ENCODE measurements around the gene ZNFX1.

GRCh38 chr20:49285813-49286494 is 8.1 kb upstream of the ZNFX1 start:
- TF ChIP-seq GATA2 (IDR thresholded peaks at IDR 0.05; ENCODE audit: low read depth, low read length), result no peak
- no peak for TF ChIP-seq GATA3 (IDR thresholded peaks at IDR 0.05; ENCODE audit: low read depth, low read length)
